Measurements from ENCODE around the gene NR1H4. TPM values are rescaled to one million over a fixed set of nuclear protein-coding genes. Genes with fewer than 3 reads are reported as not detected.
"Not testable (repeated sequence)": the region's sequence is repeated elsewhere in the genome, so short reads cannot be mapped to it uniquely, and the experiment has no call there.

Gene NR1H4
- polyA plus RNA-seq, 3 donors from 2014 or later: not detected

DNA sequence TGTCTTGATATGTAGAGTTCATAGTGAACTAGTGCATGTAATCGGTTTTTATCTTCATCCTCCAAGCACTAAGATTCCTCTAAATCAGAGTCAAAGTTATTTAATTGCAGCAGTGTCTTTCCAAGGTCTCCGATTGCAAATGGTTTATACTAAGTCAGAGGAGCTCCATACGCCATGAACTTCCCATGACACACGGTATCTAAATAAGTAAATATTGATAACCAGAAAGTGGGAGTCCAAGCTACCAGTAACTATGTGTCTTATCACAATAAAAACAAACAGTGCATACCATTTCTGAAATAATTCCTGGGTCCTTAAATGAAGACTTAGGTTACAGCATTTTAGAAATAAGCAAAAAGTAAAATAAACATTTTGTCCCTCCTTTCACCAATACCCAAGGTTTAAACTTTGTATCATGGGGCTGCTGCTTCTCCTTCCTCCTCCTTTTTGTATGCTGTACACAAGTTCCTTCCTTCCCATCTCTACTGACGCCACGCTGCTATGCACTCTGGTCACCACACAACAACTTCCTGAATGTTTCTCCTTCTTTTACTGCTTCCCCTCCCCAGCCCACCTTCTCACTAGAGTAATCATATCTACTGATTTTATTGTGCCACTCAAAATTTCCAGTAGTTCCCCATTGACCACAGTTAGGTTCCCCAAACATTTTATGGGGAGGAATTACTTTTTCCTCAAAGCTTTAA lies 10.7 kb downstream of the NR1H4 start:
- H3K4me1 Mint-ChIP-seq: no peaks in the 10 kb centered on the region
- no peak overlapping the region for H3K27ac Mint-ChIP-seq
- H3K4me3 Mint-ChIP-seq: no peak overlapping the region
- H3K27me3 Mint-ChIP-seq (ENCODE audit: low read depth in 3 of 3): peaks cover 0 to 13% (median 1%) of the 10 kb centered on the region in 3 donors
- no peaks in the 10 kb centered on the region for H3K36me3 Mint-ChIP-seq
- no peak for DNase-seq
- peaks cover 0 to 6% (median 0%) of the 10 kb centered on the region in 6 donors for H3K9me3 Mint-ChIP-seq

DNA sequence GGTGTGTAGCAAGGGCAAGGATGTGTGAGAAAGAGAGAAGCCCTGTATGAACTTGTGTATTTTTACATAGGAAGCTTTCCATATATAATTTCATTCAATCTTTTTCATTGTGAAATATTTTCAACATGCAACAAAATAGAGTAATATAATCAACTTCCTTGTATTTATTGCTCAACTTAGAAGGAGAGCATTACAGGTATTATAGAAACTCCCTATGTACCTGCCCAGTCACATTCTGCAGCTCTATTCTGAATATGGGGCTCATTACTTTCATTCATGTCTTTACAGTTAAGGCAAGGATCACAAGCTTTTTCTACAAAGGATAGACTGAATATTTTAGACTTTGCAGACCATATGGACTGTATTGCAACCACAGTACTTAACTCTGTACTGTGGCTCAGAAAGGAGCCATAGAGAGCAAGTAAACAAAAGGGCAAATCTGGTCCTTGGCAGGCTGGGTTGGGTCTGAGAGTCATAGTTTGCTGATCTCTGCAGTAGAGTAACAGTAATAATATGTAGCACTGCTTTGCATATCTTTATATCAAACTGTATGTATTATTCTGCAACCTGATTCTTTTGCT lies 11.3 kb downstream of the NR1H4 start:
- no peak overlapping the region for H3K27ac Mint-ChIP-seq
- H3K9me3 Mint-ChIP-seq: peaks cover 0 to 6% (median 0%) of the 10 kb centered on the region in 6 donors
- no peak overlapping the region for H3K4me3 Mint-ChIP-seq
- H3K27me3 Mint-ChIP-seq (ENCODE audit: low read depth in 3 of 3): peaks cover 0 to 13% (median 1%) of the 10 kb centered on the region in 3 donors
- no peaks in the 10 kb centered on the region for H3K4me1 Mint-ChIP-seq
- no peaks in the 10 kb centered on the region for H3K36me3 Mint-ChIP-seq
- no peak for DNase-seq

DNA sequence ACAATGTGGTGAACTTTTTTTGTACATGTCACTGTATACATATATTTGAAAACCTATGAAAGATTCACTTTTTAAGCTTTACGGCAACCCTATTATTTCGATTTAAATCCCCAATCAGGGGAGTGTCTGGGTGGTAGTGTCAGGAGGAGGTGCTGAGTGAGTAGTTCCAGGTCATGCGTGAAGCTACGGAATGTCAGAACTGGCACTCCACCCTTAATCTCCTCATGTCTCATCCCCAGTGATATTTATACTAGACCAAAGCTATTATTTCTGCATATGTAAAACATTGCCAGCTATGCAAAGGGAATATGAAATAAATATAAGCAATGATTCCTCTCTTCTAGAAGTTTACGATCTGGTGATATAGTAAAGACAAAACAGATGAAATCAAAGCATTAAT lies 12.3 kb downstream of the NR1H4 start:
- H3K4me1 Mint-ChIP-seq: no peaks in the 10 kb centered on the region
- DNase-seq: no peak
- H3K27me3 Mint-ChIP-seq (ENCODE audit: low read depth in 3 of 3): peaks cover 0 to 9% (median 1%) of the 10 kb centered on the region in 3 donors
- no peak overlapping the region for H3K4me3 Mint-ChIP-seq
- peaks cover 0 to 6% (median 0%) of the 10 kb centered on the region in 6 donors for H3K9me3 Mint-ChIP-seq
- no peak overlapping the region for H3K27ac Mint-ChIP-seq
- H3K36me3 Mint-ChIP-seq: no peaks in the 10 kb centered on the region

DNA sequence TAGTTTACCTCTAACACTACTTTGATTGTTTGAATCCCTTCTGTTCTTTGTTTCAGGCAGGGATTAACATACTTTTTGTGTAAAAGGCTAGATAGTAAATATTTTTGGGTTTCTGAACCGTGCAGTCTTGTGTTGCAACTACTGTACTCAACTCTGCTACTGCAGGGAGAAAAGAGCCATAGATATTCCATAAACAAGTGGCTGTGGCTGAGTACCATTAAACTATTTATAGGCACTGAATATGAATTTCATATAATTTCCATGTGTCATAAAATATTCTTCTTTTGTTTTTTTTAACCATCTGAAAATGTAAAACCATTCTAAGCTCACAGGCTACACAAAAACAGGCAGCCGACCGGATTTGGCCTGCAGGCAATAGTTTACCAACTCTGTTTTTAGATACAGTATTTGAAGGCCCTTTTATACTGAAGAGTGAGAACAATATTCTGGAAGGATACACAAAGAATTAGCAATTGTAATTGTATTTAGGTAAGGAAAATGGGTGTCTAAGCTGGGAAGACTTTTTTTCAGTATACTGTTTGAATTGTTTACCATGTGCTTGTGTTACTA lies 15.7 kb downstream of the NR1H4 start:
- H3K9me3 Mint-ChIP-seq: peaks cover 0 to 5% (median 0%) of the 10 kb centered on the region in 6 donors
- H3K4me1 Mint-ChIP-seq: no peaks in the 10 kb centered on the region
- H3K4me3 Mint-ChIP-seq: no peak overlapping the region
- no peak for DNase-seq
- H3K36me3 Mint-ChIP-seq: no peaks in the 10 kb centered on the region
- H3K27me3 Mint-ChIP-seq (ENCODE audit: low read depth in 3 of 3): peaks cover 0 to 4% (median 1%) of the 10 kb centered on the region in 3 donors
- H3K27ac Mint-ChIP-seq: no peak overlapping the region

DNA sequence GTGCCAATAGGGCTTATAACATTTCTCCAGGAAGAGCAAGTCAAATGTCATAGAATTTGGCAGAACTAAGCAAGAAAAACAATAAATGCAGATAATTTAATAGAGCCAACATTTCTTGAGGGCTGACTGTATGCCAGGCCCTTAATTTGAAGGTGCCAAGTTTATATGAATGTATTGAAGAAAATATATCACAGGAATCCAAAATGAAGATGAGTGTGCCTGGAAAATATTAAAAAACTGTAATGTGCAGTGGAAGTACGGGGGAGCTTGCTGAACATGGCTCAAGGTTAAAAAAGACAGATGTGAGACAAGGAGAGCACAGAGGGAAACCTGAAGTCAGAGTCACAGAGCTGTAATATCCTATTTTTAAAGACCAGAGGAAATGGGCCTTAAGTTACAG lies 16.4 kb downstream of the NR1H4 start:
- no peak for DNase-seq
- no peak overlapping the region for H3K27ac Mint-ChIP-seq
- no peak overlapping the region for H3K4me3 Mint-ChIP-seq
- no peaks in the 10 kb centered on the region for H3K9me3 Mint-ChIP-seq
- H3K4me1 Mint-ChIP-seq: no peaks in the 10 kb centered on the region
- no peaks in the 10 kb centered on the region for H3K36me3 Mint-ChIP-seq
- H3K27me3 Mint-ChIP-seq (ENCODE audit: low read depth in 3 of 3): peaks cover 0 to 4% (median 1%) of the 10 kb centered on the region in 3 donors

DNA sequence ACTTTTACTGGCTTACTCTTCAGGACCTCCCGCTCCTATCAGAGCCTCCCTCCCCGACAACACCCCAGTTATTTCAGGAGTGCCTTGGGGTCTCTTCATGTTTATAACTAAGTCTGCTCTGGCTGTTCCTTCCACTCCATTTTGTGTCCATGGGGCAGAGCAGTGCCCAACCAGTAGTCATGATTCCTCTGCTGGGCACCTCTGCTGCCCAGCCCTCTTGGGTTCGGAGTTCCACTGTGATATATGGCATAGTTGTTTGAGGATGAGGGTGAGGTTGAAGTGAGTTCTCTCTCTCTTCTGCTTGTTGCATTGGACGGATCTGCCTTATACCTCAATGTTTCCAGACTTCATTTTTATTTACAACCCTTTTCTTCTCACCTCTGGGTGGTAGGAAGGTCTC lies 17.4 kb downstream of the NR1H4 start:
- Mint-ChIP-seq H3K4me1 (no peaks in the 10 kb centered on the region), H3K4me3 (no peak overlapping the region), H3K9me3 (no peaks in the 10 kb centered on the region), H3K27me3 (ENCODE audit: low read depth in 3 of 3) (peaks cover 0 to 3% (median 0%) of the 10 kb centered on the region in 3 donors), H3K36me3 (no peaks in the 10 kb centered on the region), H3K27ac (no peak overlapping the region)
- DNase-seq: no peak

DNA sequence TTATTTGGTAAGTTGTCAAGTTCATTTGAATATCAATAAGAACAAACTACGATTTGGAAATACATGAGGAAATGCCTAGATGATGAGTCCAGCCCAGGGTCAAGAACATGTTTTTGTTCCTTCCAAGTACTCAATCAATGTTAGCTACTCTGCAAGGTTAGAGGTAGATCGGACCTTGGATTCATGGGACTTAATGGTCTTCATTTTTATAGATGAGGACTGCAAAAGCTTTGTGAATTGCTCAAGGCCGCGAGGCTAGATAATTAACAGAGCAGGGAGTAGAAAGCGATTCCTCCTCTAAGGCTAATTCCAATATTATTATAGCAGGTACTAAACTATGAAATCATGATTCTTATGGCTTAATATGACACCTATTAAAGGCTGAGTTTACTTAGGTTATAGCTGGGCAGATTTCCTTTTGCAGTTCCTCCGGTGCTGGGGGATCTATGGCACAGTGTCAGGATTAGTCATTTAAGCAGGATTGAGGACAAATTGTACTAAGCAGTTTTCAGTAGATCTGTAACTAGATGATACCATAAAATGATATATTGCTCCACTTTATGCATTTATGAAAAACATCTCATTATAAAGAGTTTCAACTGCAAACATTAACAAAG lies 19.8 kb downstream of the NR1H4 start:
- Mint-ChIP-seq H3K9me3 (no peaks in the 10 kb centered on the region), H3K27me3 (ENCODE audit: low read depth in 3 of 3) (peaks cover 0 to 1% (median 0%) of the 10 kb centered on the region in 3 donors), H3K4me3 (no peak overlapping the region), H3K4me1 (no peaks in the 10 kb centered on the region), H3K36me3 (no peaks in the 10 kb centered on the region), H3K27ac (no peak overlapping the region)
- DNase-seq: no peak

DNA sequence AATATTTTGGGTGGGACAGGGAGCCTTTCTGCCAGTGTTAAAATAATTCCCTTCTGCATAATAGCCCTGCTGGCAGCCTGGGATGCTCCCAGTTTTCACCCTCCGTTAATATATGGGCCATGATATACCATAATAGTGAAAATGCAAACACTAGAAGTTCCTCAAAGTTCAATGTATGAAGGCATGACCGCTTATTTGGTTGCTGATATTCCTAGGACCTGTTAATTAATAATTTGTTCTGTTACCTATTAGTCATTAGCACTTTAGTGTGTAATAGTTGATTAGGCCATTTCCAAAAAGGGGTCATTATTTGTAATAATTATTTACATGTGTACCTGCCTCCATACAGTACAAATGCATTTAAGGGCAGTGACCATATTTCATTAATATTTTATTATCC lies 20.4 kb downstream of the NR1H4 start:
- Mint-ChIP-seq H3K27ac (no peak overlapping the region), H3K4me1 (no peaks in the 10 kb centered on the region), H3K9me3 (no peaks in the 10 kb centered on the region), H3K4me3 (no peak overlapping the region), H3K36me3 (no peaks in the 10 kb centered on the region), H3K27me3 (ENCODE audit: low read depth in 3 of 3) (peaks cover 0 to 1% (median 1%) of the 10 kb centered on the region in 3 donors)
- DNase-seq: no peak

DNA sequence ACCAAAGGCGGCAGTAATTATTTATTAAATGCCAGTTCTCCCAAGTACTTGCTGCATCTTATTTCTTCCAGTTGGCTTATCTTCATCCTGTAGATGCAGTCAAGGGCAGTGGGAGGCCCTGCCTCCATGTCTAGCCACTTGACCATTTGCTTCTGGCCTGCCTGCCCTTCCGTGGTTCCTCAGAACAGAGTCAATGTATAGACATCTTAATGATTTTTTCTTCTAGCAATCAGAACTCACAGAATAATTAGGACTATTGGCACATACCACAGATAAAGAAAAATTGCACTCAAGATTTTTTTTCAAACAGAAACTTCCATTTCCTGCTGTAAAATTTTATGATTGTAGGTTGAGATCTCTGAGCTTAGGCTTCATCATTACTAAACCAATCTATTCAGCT lies 20.9 kb downstream of the NR1H4 start:
- H3K4me1 Mint-ChIP-seq: no peaks in the 10 kb centered on the region
- no peaks in the 10 kb centered on the region for H3K9me3 Mint-ChIP-seq
- no peaks in the 10 kb centered on the region for H3K36me3 Mint-ChIP-seq

DNA sequence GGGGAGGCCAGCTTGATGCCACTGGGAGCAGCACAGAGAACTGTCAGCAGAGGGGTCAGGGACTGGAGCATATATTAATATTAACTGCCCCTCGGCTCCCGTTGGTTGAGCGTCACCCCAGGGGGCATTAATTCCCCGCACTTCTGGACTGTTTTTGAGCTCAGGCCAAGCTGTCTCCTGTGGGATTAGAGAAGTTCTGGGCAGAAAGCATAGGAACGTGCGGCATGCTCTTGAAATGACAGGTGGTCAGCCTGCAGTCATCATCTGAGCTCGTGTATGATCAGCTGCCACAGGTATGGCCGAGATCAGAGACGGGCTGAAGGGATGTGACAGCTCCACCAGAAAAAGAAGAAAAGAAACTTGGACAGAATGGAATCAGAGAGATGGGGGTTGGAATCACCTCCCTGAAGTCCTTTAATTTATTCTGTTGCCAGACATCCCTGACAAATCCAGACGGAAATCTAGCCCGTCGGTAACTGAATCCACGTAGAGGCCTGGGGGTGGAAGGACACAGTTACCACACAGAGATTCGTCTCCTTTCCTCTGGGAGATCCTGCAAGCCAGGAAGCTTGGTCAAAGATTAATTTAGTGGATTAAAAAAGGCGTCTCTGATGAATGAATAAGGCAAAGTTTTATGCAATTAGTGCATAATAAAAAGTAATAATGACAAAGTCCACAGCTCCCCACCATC lies 23.6 kb downstream of the NR1H4 start:
- no peaks in the 10 kb centered on the region for H3K4me1 Mint-ChIP-seq
- DNase-seq: no peak
- H3K27ac Mint-ChIP-seq: no peak overlapping the region
- H3K27me3 Mint-ChIP-seq (ENCODE audit: low read depth in 3 of 3): peaks cover 0 to 1% (median 1%) of the 10 kb centered on the region in 3 donors
- H3K9me3 Mint-ChIP-seq: no peaks in the 10 kb centered on the region
- no peak overlapping the region for H3K4me3 Mint-ChIP-seq
- H3K36me3 Mint-ChIP-seq: no peaks in the 10 kb centered on the region

More for the DNA sequence above, 20.9 kb downstream of the NR1H4 start:
- H3K4me3 Mint-ChIP-seq: no peak overlapping the region
- no peak overlapping the region for H3K27ac Mint-ChIP-seq
- peaks cover 0 to 1% (median 1%) of the 10 kb centered on the region in 3 donors for H3K27me3 Mint-ChIP-seq (ENCODE audit: low read depth in 3 of 3)
- no peak for DNase-seq

DNA sequence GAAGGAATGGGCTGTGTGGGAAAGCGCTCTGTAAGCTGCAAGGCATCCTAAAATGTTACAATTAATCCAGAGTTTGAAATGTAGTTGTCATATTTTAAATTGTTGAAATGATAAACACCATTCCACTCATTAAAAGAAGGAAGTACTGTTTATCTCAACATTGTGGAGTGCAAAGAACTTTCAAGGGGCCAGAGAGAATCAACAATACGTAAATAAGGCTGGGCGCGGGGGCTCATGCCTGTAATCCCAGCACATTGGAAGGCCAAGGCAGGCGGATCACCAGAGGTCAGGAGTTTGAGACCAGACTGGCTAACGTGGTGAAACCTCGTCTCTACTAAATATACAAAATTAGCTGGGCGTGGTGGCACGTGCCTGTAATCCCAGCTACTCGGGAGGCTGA lies 24.5 kb downstream of the NR1H4 start:
- no peak overlapping the region for H3K4me3 Mint-ChIP-seq
- no peak overlapping the region for H3K27ac Mint-ChIP-seq
- peaks cover 0 to 1% (median 1%) of the 10 kb centered on the region in 3 donors for H3K27me3 Mint-ChIP-seq (ENCODE audit: low read depth in 3 of 3)
- H3K36me3 Mint-ChIP-seq: no peaks in the 10 kb centered on the region
- no peak for DNase-seq
- H3K9me3 Mint-ChIP-seq: peaks cover 0 to 5% (median 0%) of the 10 kb centered on the region in 6 donors
- H3K4me1 Mint-ChIP-seq: no peaks in the 10 kb centered on the region

DNA sequence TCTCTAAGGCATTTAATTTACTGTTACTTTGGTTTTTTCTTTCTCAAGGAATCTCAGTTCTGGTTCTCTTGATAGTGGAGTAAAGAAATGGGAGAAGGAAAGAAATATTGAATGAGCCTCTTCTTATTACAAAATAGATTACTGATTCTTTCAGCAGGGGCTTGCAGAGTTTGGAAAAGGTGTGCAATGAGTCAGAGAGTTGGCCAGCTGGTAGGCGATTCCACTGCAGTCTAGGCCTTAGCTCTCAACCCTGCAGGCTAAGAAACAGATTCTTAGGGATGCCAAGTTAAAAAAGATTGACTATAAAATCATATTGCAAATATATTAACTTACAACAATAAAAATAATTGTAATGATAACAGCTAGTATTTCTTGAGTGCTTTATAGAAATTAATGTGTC lies 25.8 kb downstream of the NR1H4 start:
- H3K4me3 Mint-ChIP-seq: no peak overlapping the region
- no peak for DNase-seq
- H3K9me3 Mint-ChIP-seq: peaks cover 0 to 5% (median 0%) of the 10 kb centered on the region in 6 donors
- no peak overlapping the region for H3K27ac Mint-ChIP-seq
- peaks cover 0 to 2% (median 1%) of the 10 kb centered on the region in 3 donors for H3K27me3 Mint-ChIP-seq (ENCODE audit: low read depth in 3 of 3)
- no peaks in the 10 kb centered on the region for H3K4me1 Mint-ChIP-seq
- no peaks in the 10 kb centered on the region for H3K36me3 Mint-ChIP-seq

DNA sequence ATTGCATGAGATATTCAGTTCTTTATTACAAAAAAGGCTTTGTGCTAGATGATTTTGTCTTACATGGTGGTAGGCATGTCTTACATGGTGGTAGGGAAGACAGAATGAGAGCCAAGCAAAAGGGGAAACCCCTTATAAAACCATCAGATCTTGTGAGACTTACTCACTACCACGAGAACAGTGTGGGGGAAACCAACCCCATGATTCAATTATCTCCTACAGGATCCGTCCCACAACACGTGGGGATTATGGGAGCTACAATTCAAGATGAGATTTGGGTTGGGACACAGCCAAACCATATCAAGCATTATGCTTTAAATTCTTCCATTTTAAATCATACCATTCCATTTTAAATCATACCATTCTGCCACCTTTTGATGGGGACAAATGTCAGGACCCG lies 29.1 kb downstream of the NR1H4 start:
- not testable (repeated sequence) for H3K4me3 Mint-ChIP-seq; H3K27ac Mint-ChIP-seq; H3K27me3 Mint-ChIP-seq (ENCODE audit: low read depth in 3 of 3); H3K9me3 Mint-ChIP-seq; H3K36me3 Mint-ChIP-seq; H3K4me1 Mint-ChIP-seq; DNase-seq

DNA sequence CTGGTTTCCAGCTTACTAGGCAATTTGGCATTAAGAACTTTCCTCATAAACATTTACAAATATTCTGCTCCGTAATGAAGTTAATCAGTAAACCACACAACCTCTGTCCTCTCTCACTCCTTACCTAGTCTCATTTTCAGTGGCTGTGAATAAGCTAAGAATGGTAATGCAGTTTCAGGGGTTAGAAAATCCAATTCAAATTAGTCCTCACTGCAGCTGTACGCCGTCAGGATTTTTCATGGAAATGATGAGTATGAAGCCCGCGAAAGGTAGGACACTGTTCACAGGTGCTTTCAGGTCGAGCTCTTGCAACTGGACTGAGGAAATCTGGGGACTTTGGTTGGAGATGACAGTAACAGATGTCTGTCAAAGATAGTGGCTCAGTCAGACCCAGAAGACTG lies 29.6 kb downstream of the NR1H4 start:
- DNase-seq: no peak
- Mint-ChIP-seq H3K36me3 (no peaks in the 10 kb centered on the region), H3K9me3 (peaks cover 0 to 5% (median under 1%) of the 10 kb centered on the region in 6 donors), H3K4me1 (no peaks in the 10 kb centered on the region), H3K4me3 (no peak overlapping the region), H3K27ac (no peak overlapping the region), H3K27me3 (ENCODE audit: low read depth in 3 of 3) (peaks cover 0 to 1% (median 1%) of the 10 kb centered on the region in 3 donors)

Measured in immature natural killer cell (primary cell).